ENCODE measurements around the gene RNF225.

GRCh38 chr19:58408152-58409009 is 12.9 kb downstream of the RNF225 start, which contains the start of gene ZNF584:
- TF ChIP-seq RAD21 (IDR thresholded peaks at IDR 0.05; ENCODE audit: low read depth), result no peak
- TF ChIP-seq TCF12 (IDR thresholded peaks at IDR 0.05; ENCODE audit: low read depth), result peak; percentile 28; the same call in 1 of the 2 replicates
- peak; percentile 79 for TF ChIP-seq NFIC (IDR thresholded peaks at IDR 0.05)
- TF ChIP-seq USF1 (IDR thresholded peaks at IDR 0.05), result no peak
- TF ChIP-seq REST (IDR thresholded peaks at IDR 0.05; ENCODE audit: low read depth), result no peak
- TF ChIP-seq MAX (IDR thresholded peaks at IDR 0.05), result no peak; the same call in 1 of the 2 replicates
- TF ChIP-seq YY1 (IDR thresholded peaks at IDR 0.05; ENCODE audit: low read depth), result peak; percentile 70; the same call in 1 of the 2 replicates
- peak; percentile 94 for TF ChIP-seq EGR1 (IDR thresholded peaks at IDR 0.05)

Data from Ishikawa (cell line).